Measurements from ENCODE around the gene MPST.

The MPST gene

GRCh38 chr22:37032535-37033460 lies 13.3 kb downstream of the MPST start:
- ChIA-PET CTCF (interaction anchor here (0.5 to 4.6 kb wide), 12 partner anchors 9 to 503 kb away, joined by 3 to 39 read pairs (median 5); partner anchors contain the start of genes MPST and TST), POLR2A (interaction anchor here (0.7 to 2.6 kb wide), 3 partner anchors 10 to 18 kb away, joined by 3 to 13 read pairs (median 3); partner anchors contain the start of genes KCTD17, MPST and TST)
- H3K4me3 ChIP-seq (ENCODE audit: low read depth, low read length), result no peak overlapping the region
- H3K27ac ChIP-seq (ENCODE audit: extremely low read depth, low read depth, low read length), result no peak overlapping the region
- H3K9me3 ChIP-seq (ENCODE audit: control insufficient read depth, insufficient read depth, low read depth, low read length), result no peaks in the 10 kb centered on the region
- H3K4me1 ChIP-seq (ENCODE audit: control insufficient read depth, insufficient read depth, low read length), result no peaks in the 10 kb centered on the region
- H3K36me3 ChIP-seq (ENCODE audit: control insufficient read depth in 2 of 2, insufficient read depth in 1 of 2, low read length in 2 of 2), result peaks cover 0 to 19% of the 10 kb centered on the region in 2 experiments; a peak in 1 of 3 replicates
- TF ChIP-seq ZIC2 (tag by site-specific recombination; IDR thresholded peaks at IDR 0.05) (peak; percentile 51), ZBTB21 (tag by site-specific recombination; IDR thresholded peaks at IDR 0.05) (no peak)

GRCh38 chr22:37033605-37034430 lies 14.3 kb downstream of the MPST start:
- peaks cover 0 to 13% of the 10 kb centered on the region in 2 experiments; a peak in 1 of 3 replicates for H3K36me3 ChIP-seq (ENCODE audit: control insufficient read depth in 2 of 2, insufficient read depth in 1 of 2, low read length in 2 of 2)
- ChIA-PET CTCF (interaction anchor here (1.8 to 4.6 kb wide), 3 partner anchors 10 to 14 kb away, joined by 10 to 39 read pairs (median 14); partner anchors contain the start of genes MPST and TST), POLR2A (interaction anchor here (2.6 kb wide), 1 partner anchor 15 kb away, joined by 13 read pairs; the partner anchor contains the start of genes MPST and TST)
- H3K4me3 ChIP-seq (ENCODE audit: low read depth, low read length), result no peak overlapping the region
- H3K27ac ChIP-seq (ENCODE audit: extremely low read depth, low read depth, low read length), result no peak overlapping the region
- TF ChIP-seq ZNF768 (tag by site-specific recombination; IDR thresholded peaks at IDR 0.05) (no peak), ZNF561 (tag by site-specific recombination; IDR thresholded peaks at IDR 0.05; ENCODE audit: borderline replicate concordance) (no peak)
- TF ChIP-seq, protein P1, sequence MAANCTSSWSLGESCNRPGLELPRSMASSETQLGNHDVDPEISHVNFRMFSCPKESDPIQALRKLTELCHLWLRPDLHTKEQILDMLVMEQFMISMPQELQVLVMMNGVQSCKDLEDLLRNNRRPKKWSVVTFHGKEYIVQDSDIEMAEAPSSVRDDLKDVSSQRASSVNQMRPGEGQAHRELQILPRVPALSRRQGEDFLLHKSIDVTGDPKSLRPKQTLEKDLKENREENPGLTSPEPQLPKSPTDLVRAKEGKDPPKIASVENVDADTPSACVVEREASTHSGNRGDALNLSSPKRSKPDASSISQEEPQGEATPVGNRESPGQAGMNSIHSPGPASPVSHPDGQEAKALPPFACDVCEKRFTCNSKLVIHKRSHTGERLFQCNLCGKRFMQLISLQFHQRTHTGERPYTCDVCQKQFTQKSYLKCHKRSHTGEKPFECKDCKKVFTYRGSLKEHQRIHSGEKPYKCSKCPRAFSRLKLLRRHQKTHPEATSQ (tag by site-specific recombination; IDR thresholded peaks at IDR 0.05), result no peak
- TF ChIP-seq, protein P2, sequence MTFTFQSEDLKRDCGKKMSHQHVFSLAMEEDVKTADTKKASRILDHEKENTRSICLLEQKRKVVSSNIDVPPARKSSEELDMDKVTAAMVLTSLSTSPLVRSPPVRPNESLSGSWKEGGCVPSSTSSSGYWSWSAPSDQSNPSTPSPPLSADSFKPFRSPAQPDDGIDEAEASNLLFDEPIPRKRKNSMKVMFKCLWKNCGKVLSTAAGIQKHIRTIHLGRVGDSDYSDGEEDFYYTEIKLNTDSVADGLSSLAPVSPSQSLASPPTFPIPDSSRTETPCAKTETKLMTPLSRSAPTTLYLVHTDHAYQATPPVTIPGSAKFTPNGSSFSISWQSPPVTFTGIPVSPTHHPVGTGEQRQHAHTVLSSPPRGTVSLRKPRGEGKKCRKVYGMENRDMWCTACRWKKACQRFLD (tag by site-specific recombination; IDR thresholded peaks at IDR 0.05), result no peak
- no peaks in the 10 kb centered on the region for H3K4me1 ChIP-seq (ENCODE audit: control insufficient read depth, insufficient read depth, low read length)
- H3K9me3 ChIP-seq (ENCODE audit: control insufficient read depth, insufficient read depth, low read depth, low read length), result no peaks in the 10 kb centered on the region

GRCh38 chr22:37036655-37037377 lies 17.3 kb downstream of the MPST start:
- TF ChIP-seq ZNF621 (tag by site-specific recombination; IDR thresholded peaks at IDR 0.05) (no peak), SCRT2 (tag by site-specific recombination; IDR thresholded peaks at IDR 0.05) (peak; percentile 31; the same call in 1 of the 2 replicates), ZNF121 (tag by site-specific recombination; IDR thresholded peaks at IDR 0.05) (peak; percentile 65; the same call in 1 of the 2 replicates)
- Histone ChIP-seq H3K4me3 (ENCODE audit: low read depth, low read length) (no peak overlapping the region), H3K36me3 (ENCODE audit: control insufficient read depth in 2 of 2, insufficient read depth in 1 of 2, low read length in 2 of 2) (no peaks in the 10 kb centered on the region), H3K9me3 (ENCODE audit: control insufficient read depth, insufficient read depth, low read depth, low read length) (no peaks in the 10 kb centered on the region), H3K4me1 (ENCODE audit: control insufficient read depth, insufficient read depth, low read length) (no peaks in the 10 kb centered on the region), H3K27ac (ENCODE audit: extremely low read depth, low read depth, low read length) (no peak overlapping the region)
- CTCF ChIA-PET, result interaction anchor here (0.7 to 1.0 kb wide), 2 partner anchors 9 to 59 kb away, joined by 3 to 4 read pairs; no protein-coding TSS in a partner anchor
- POLR2A ChIA-PET, result interaction anchor here (1.3 kb wide), 1 partner anchor 15 kb away, joined by 3 read pairs; the partner anchor contains the start of gene KCTD17

GRCh38 chr22:37037669-37038068 lies 18.1 kb downstream of the MPST start:
- no peaks in the 10 kb centered on the region for H3K36me3 ChIP-seq (ENCODE audit: control insufficient read depth in 2 of 2, insufficient read depth in 1 of 2, low read length in 2 of 2)
- TF ChIP-seq ELK4 (IDR thresholded peaks at IDR 0.05; ENCODE audit: borderline replicate concordance, low read depth, low read length), result no peak
- TF ChIP-seq ZNF221 (tag by site-specific recombination; IDR thresholded peaks at IDR 0.05; ENCODE audit: borderline replicate concordance), result no peak
- CTCF ChIA-PET, result interaction anchor here (0.6 to 1.3 kb wide), 4 partner anchors 8 to 60 kb away, joined by 3 to 6 read pairs (median 4); no protein-coding TSS in a partner anchor
- no peaks in the 10 kb centered on the region for H3K4me1 ChIP-seq (ENCODE audit: control insufficient read depth, insufficient read depth, low read length)
- H3K27ac ChIP-seq (ENCODE audit: extremely low read depth, low read depth, low read length), result no peak overlapping the region
- H3K4me3 ChIP-seq (ENCODE audit: low read depth, low read length), result no peak overlapping the region
- POLR2A ChIA-PET, result no interaction called here
- H3K9me3 ChIP-seq (ENCODE audit: control insufficient read depth, insufficient read depth, low read depth, low read length), result no peaks in the 10 kb centered on the region
